GM18517 (cell line): ENCODE measurements around the gene CASP8AP2.
"Not testable (repeated sequence)": the region's sequence is repeated elsewhere in the genome, so short reads cannot be mapped to it uniquely, and the experiment has no call there.

Experiments used
- ATAC-seq: cut with Tn5 transposase; IDR thresholded peaks from one replicate; pipeline ENCODE4 v1.9.1; 2021; ENCODE audit warnings: mild to moderate bottlenecking, moderate library complexity; ENCODE audit not compliant: unreplicated experiment

CASP8AP2 gene

GRCh38 chr6:89819336-89820130 lies 10.1 kb upstream of the CASP8AP2 start, which contains the start of gene MDN1:
TSS of gene MDN1 (minus strand) at chr6:89819794. CDS start at chr6:89819607, 187 bp downstream.
- ATAC-seq, result peak; percentile 93

GRCh38 chr6:89826029-89826528 lies 3.6 kb upstream of the CASP8AP2 start:
- no peak for ATAC-seq

GRCh38 chr6:89828475-89828987 lies 1.1 kb upstream of the CASP8AP2 start:
- not testable (repeated sequence) for ATAC-seq

GRCh38 chr6:89828988-89829471 lies 650 bp upstream of the CASP8AP2 start:
- peak; percentile 36 for ATAC-seq

- no peak for ATAC-seq
Observed at GRCh38 chr6:89830170-89830809, 610 bp downstream of the CASP8AP2 start.

GRCh38 chr6:89834884-89835792 lies 5.5 kb downstream of the CASP8AP2 start:
- ATAC-seq, result peak; percentile 99

GRCh38 chr6:89836639-89837222 lies 7.1 kb downstream of the CASP8AP2 start:
- ATAC-seq, result no peak

- ATAC-seq, result no peak
Observed at GRCh38 chr6:89840538-89840937, 10.9 kb downstream of the CASP8AP2 start.

- no peak for ATAC-seq
Observed at GRCh38 chr6:89842228-89842627, 12.5 kb downstream of the CASP8AP2 start.

GRCh38 chr6:89843070-89843469 lies 13.4 kb downstream of the CASP8AP2 start:
- ATAC-seq, result no peak

- ATAC-seq, result not testable (repeated sequence)
Observed at GRCh38 chr6:89847513-89847912, 17.8 kb downstream of the CASP8AP2 start.

GRCh38 chr6:89853068-89853467 lies 23.4 kb downstream of the CASP8AP2 start:
- ATAC-seq, result no peak

GRCh38 chr6:89858041-89858440 lies 28.4 kb downstream of the CASP8AP2 start:
- ATAC-seq, result no peak

- no peak for ATAC-seq
Observed at GRCh38 chr6:89859744-89860143, 30.1 kb downstream of the CASP8AP2 start.

- no peak for ATAC-seq
Observed at GRCh38 chr6:89862273-89862672, 32.6 kb downstream of the CASP8AP2 start.

- no peak for ATAC-seq
Observed at GRCh38 chr6:89862698-89863097, 33.0 kb downstream of the CASP8AP2 start.

GRCh38 chr6:89866024-89866678 lies 36.5 kb downstream of the CASP8AP2 start:
- ATAC-seq, result no peak

GRCh38 chr6:89873721-89874120 lies 44.0 kb downstream of the CASP8AP2 start:
- ATAC-seq, result no peak

- ATAC-seq, result no peak
Observed at GRCh38 chr6:89874438-89874837, 44.8 kb downstream of the CASP8AP2 start.
